Hepatocyte (in vitro differentiated cells): ENCODE results near the gene LYPD6. TPM values are rescaled to one million over a fixed set of nuclear protein-coding genes. Genes with fewer than 3 reads are reported as not detected.

Source experiments
- DNase-seq: peaks from one replicate; pipeline ENCODE4 v3.0.0-alpha.2; 2016; ENCODE audit warnings: low spot score
- H2AFZ ChIP-seq: fragments of 200-600 bp; sonication (generic); 2 replicates; pipeline ENCODE4 v1.6.0; 2016; ENCODE audit warnings: antibody characterized with exemption, mild to moderate bottlenecking
- H3K27ac ChIP-seq: fragments of 200-600 bp; sonication (generic); 2 replicates; pipeline ENCODE4 v1.5.1; 2016; ENCODE audit warnings: mild to moderate bottlenecking
- H3K27me3 ChIP-seq: fragments of 200-600 bp; sonication (generic); 2 replicates; pipeline ENCODE4 v1.6.1; 2016
- H3K36me3 ChIP-seq: fragments of 200-600 bp; sonication (generic); replicated peaks from 2 replicates; pipeline ENCODE4 v1.5.1; 2016; ENCODE audit warnings: low read depth; ENCODE audit not compliant: insufficient read depth
- H3K4me1 ChIP-seq: fragments of 200-600 bp; sonication (generic); 2 replicates; pipeline ENCODE4 v1.5.1; 2016; ENCODE audit warnings: mild to moderate bottlenecking, moderate library complexity; ENCODE audit not compliant: insufficient read depth
- H3K4me2 ChIP-seq: fragments of 200-600 bp; sonication (generic); 2 replicates; pipeline ENCODE4 v1.6.0; 2016
- H3K4me3 ChIP-seq: fragments of 200-600 bp; sonication (generic); 2 replicates; pipeline ENCODE4 v1.5.1; 2016; ENCODE audit warnings: mild to moderate bottlenecking
- H3K79me2 ChIP-seq: fragments of 200-600 bp; sonication (generic); 2 replicates; pipeline ENCODE4 v1.6.0; 2017; ENCODE audit warnings: mild to moderate bottlenecking
- H3K9me2 ChIP-seq: fragments of 200-600 bp; sonication (generic); replicated peaks from 2 replicates; pipeline ENCODE4 v1.6.0; 2017; ENCODE audit warnings: mild to moderate bottlenecking; ENCODE audit not compliant: insufficient read depth
- H3K9me3 ChIP-seq: fragments of 200-600 bp; sonication (generic); 2 replicates; pipeline ENCODE4 v1.5.1; 2016; ENCODE audit warnings: low read depth, mild to moderate bottlenecking
- H4K20me1 ChIP-seq: fragments of 200-600 bp; sonication (generic); 2 replicates; pipeline ENCODE4 v1.6.0; 2016; ENCODE audit warnings: mild to moderate bottlenecking; ENCODE audit not compliant: insufficient read depth, poor library complexity, severe bottlenecking
- CTCF ChIP-seq: fragments of 200-600 bp; sonication (generic); IDR thresholded peaks from 2 replicates; pipeline ENCODE4 v1.5.1; 2016; ENCODE audit warnings: antibody characterized with exemption, mild to moderate bottlenecking; ENCODE audit not compliant: poor library complexity
- EZH2 ChIP-seq: fragments of 200-600 bp; sonication (generic); IDR thresholded peaks from 2 replicates; pipeline ENCODE4 v1.6.1; 2016; ENCODE audit warnings: antibody characterized with exemption, mild to moderate bottlenecking, borderline replicate concordance
- EZH2phosphoT487 ChIP-seq: fragments of 200-600 bp; sonication (generic); IDR thresholded peaks from one replicate; pipeline ENCODE4 v1.6.1; 2018; ENCODE audit warnings: antibody characterized with exemption, mild to moderate bottlenecking, low read depth, moderate library complexity; ENCODE audit not compliant: unreplicated experiment, severe bottlenecking
- WGBS: methylation state at CpG from one replicate; pipeline ENCODE4 v1.1.6; 2016; ENCODE audit warnings: low lambda C conversion rate; ENCODE audit errors: missing lambda C conversion rate; 5-methylcytosine and 5-hydroxymethylcytosine counted together
- polyA plus RNA-seq: library from polyadenylated mRNA; unstranded; fragments of >200 nt; fragmentation: Nextera tagmentation; extraction: Ambion mirVana; gene quantifications from 2 replicates; pipeline ENCODE4 v1.2.1, GENCODE V29; 2016
- total RNA-seq: library from RNA; depleted of rRNA; stranded (reverse); fragments of >200 nt; gene quantifications from 2 replicates; pipeline ENCODE4 v1.2.3, GENCODE V29; 2014

LYPD6 gene
- total and polyA plus RNA-seq, 2 experiments from 2014 or later, result 5.3 to 11.2 TPM

GRCh38 chr2:149438330-149438960, 108.1 kb downstream of the LYPD6 start:
- Histone ChIP-seq H3K4me3 (no peak overlapping the region), H3K9me3 (no peaks in the 10 kb centered on the region), H2AFZ (no peak overlapping the region), H3K79me2 (no peaks in the 10 kb centered on the region), H4K20me1 (no peaks in the 10 kb centered on the region), H3K27me3 (no peaks in the 10 kb centered on the region), H3K4me1 (peaks cover 8% of the 10 kb centered on the region), H3K27ac (no peak overlapping the region), H3K4me2 (no peak overlapping the region), H3K36me3 (no peaks in the 10 kb centered on the region), H3K9me2 (no peaks in the 10 kb centered on the region)
- no peak for DNase-seq
- 61% methylated on average over 3 of the region's 3 CpGs for WGBS
- TF ChIP-seq EZH2phosphoT487 (no peak), EZH2 (no peak), CTCF (no peak)

GRCh38 chr2:149441255-149441654, 110.9 kb downstream of the LYPD6 start:
- H3K4me3 ChIP-seq, result no peak overlapping the region
- no peak overlapping the region for H3K4me2 ChIP-seq
- no peaks in the 10 kb centered on the region for H3K9me3 ChIP-seq
- no peak overlapping the region for H2AFZ ChIP-seq
- H3K79me2 ChIP-seq, result no peaks in the 10 kb centered on the region
- no peak for TF ChIP-seq CTCF
- TF ChIP-seq EZH2phosphoT487, result no peak
- no peak for TF ChIP-seq EZH2
- no peaks in the 10 kb centered on the region for H3K27me3 ChIP-seq
- no peaks in the 10 kb centered on the region for H4K20me1 ChIP-seq
- no peak overlapping the region for H3K27ac ChIP-seq
- peaks cover 8% of the 10 kb centered on the region for H3K4me1 ChIP-seq
- no peaks in the 10 kb centered on the region for H3K9me2 ChIP-seq
- no peaks in the 10 kb centered on the region for H3K36me3 ChIP-seq
- DNase-seq, result no peak
- WGBS, result 62% methylated on average over 3 of the region's 3 CpGs

DNA sequence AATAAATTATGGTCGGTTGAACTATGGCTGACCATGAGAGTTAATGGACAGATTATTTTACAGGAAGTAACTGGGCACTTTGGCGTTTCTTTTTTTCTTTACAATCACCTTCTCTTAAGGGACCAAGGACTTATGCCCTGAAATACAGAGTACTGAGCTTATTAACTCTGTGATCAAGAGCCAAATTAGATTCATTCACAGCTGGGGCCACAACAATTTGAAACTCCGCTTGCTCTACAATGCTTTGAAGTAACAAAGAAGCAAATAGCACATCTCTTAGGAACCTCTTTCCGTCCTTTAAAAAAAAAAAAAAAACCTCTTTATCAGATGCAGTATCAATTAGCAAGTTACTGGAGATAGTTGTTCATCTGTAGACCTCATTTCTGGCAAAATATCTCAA, 112.0 kb downstream of the LYPD6 start:
- WGBS, result 78% methylated on average over 4 of the region's 4 CpGs
- Histone ChIP-seq H3K9me3 (no peaks in the 10 kb centered on the region), H3K4me2 (no peak overlapping the region), H2AFZ (no peak overlapping the region), H3K36me3 (no peaks in the 10 kb centered on the region), H3K79me2 (no peaks in the 10 kb centered on the region), H3K4me3 (no peak overlapping the region), H3K27me3 (no peaks in the 10 kb centered on the region), H3K4me1 (peaks cover 8% of the 10 kb centered on the region), H3K9me2 (no peaks in the 10 kb centered on the region), H3K27ac (no peak overlapping the region), H4K20me1 (no peaks in the 10 kb centered on the region)
- no peak for TF ChIP-seq EZH2phosphoT487
- TF ChIP-seq EZH2, result no peak
- TF ChIP-seq CTCF, result no peak
- DNase-seq, result no peak
